Activated T-helper 1 cell treated with anti-CD3 and anti-CD28 coated beads, Interleukin-12 subunit alpha, Interleukin-12 subunit beta, Interleukin-2, Interleukin-4 antibody, amounts not matched to agents 30 ng/mL and 10 ng/mL and 1 ng/mL, durations not matched to agents 14 hours and 24 hours and 36 hours (primary cell): ENCODE results near the gene GRIK1. TPM values are rescaled to one million over a fixed set of nuclear protein-coding genes. Genes with fewer than 3 reads are reported as not detected.

ENCODE experiments used
- DNase-seq: peaks from one replicate; pipeline ENCODE4 v3.0.0; 2021; ENCODE audit warnings: low spot score
- H3K27ac Mint-ChIP-seq: one replicate; pipeline ENCODE4 v1.8.0; 2021; ENCODE audit warnings: mild to moderate bottlenecking, mixed read lengths
- H3K27me3 Mint-ChIP-seq: one replicate; pipeline ENCODE4 v1.8.0; 2022; ENCODE audit warnings: mild to moderate bottlenecking, moderate library complexity, mixed read lengths; ENCODE audit not compliant: insufficient read depth
- H3K36me3 Mint-ChIP-seq: one replicate; pipeline ENCODE4 v1.8.0; 2021; ENCODE audit warnings: low read depth, mixed read lengths
- H3K4me1 Mint-ChIP-seq: one replicate; pipeline ENCODE4 v1.8.0; 2021; ENCODE audit warnings: low read depth, mixed read lengths
- H3K4me3 Mint-ChIP-seq: one replicate; pipeline ENCODE4 v1.8.0; 2021; ENCODE audit warnings: mild to moderate bottlenecking, moderate library complexity, mixed read lengths
- H3K9me3 Mint-ChIP-seq: one replicate; pipeline ENCODE4 v1.8.0; 2021; ENCODE audit warnings: mixed read lengths
- intact Hi-C: fragments of 100-400 bp; cut with micrococcal nuclease; formaldehyde crosslinking; loops from one replicate; pipeline ENCODE4 v1.15.1; 2024
- total RNA-seq: library from RNA; stranded (reverse); gene quantifications from 2 replicates; pipeline ENCODE4 v1.2.3, GENCODE V29; 2022

The GRIK1 gene
- total RNA-seq, 1 donor from 2014 or later: not detected

- intact Hi-C loops: no loop called here
- no peak for DNase-seq
- Mint-ChIP-seq H3K9me3 (peaks cover 11% of the 10 kb centered on the region), H3K36me3 (no peaks in the 10 kb centered on the region), H3K4me1 (no peaks in the 10 kb centered on the region), H3K27me3 (peaks cover 2% of the 10 kb centered on the region), H3K27ac (no peak overlapping the region), H3K4me3 (no peak overlapping the region)
Measured at GRCh38 chr21:29715089-29715488, 224.7 kb downstream of the GRIK1 start.

DNA sequence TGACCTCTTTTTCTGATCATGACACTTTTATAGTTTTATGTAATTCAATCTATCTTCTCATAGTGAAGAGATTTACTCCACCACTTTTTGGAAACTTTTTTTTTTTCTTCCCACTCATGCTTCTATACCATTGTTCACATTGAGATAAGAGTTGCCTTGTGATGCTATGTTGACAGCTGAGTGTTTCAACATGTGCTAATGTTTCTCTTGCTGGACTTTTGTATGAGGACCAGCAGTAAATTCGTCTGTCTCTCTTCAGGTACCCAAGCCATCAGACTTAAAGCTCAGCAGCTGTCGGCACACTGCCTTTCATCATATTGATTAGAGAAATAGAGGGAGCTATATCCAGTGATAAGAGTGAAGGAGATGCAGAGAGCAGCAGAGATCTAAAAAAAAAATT lies 227.0 kb downstream of the GRIK1 start:
- intact Hi-C loops: no loop called here
- H3K27ac Mint-ChIP-seq: no peak overlapping the region

GRCh38 chr21:29711236-29711635 lies 228.6 kb downstream of the GRIK1 start:
- H3K4me1 Mint-ChIP-seq: no peaks in the 10 kb centered on the region
- peaks cover 3% of the 10 kb centered on the region for H3K9me3 Mint-ChIP-seq
- no peak for DNase-seq
- no peaks in the 10 kb centered on the region for H3K36me3 Mint-ChIP-seq
- H3K27ac Mint-ChIP-seq: no peak overlapping the region
- H3K4me3 Mint-ChIP-seq: no peak overlapping the region
- intact Hi-C loops: no loop called here
- H3K27me3 Mint-ChIP-seq: peaks cover 2% of the 10 kb centered on the region

More for the DNA sequence above, 227.0 kb downstream of the GRIK1 start:
- Mint-ChIP-seq H3K4me1 (no peaks in the 10 kb centered on the region), H3K4me3 (no peak overlapping the region), H3K9me3 (peaks cover 7% of the 10 kb centered on the region), H3K36me3 (no peaks in the 10 kb centered on the region), H3K27me3 (peaks cover 2% of the 10 kb centered on the region)
- no peak for DNase-seq

GRCh38 chr21:29710498-29710897 lies 229.3 kb downstream of the GRIK1 start:
- H3K27me3 Mint-ChIP-seq: no peaks in the 10 kb centered on the region
- no peaks in the 10 kb centered on the region for H3K36me3 Mint-ChIP-seq
- H3K9me3 Mint-ChIP-seq: no peaks in the 10 kb centered on the region
- intact Hi-C loops: no loop called here
- no peak overlapping the region for H3K4me3 Mint-ChIP-seq
- H3K27ac Mint-ChIP-seq: no peak overlapping the region
- no peaks in the 10 kb centered on the region for H3K4me1 Mint-ChIP-seq
- no peak for DNase-seq

GRCh38 chr21:29708401-29708800 lies 231.4 kb downstream of the GRIK1 start:
- Mint-ChIP-seq H3K4me1 (no peaks in the 10 kb centered on the region), H3K4me3 (no peak overlapping the region), H3K9me3 (no peaks in the 10 kb centered on the region), H3K27ac (no peak overlapping the region), H3K27me3 (no peaks in the 10 kb centered on the region), H3K36me3 (no peaks in the 10 kb centered on the region)
- intact Hi-C loops: no loop called here
- DNase-seq: no peak

DNA sequence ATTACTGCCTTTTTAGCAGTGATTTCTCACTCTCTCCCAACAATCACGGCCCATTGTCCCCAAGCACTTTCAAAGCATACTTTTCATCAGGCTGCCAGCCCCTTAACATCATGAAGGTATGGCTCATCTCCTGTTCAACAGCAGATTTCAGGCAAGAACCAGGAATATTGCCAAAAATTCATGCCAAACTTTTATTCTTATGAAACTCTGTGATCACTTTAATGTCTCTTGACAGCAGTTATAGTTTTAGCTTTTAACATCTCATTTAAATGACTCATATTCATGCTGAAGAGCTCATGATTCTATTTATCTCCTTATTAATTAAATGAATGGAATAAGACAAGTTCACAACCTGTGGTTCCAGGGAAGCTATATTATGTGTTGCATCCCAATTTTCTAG lies 235.1 kb downstream of the GRIK1 start:
- intact Hi-C loops: no loop called here
- H3K36me3 Mint-ChIP-seq: no peaks in the 10 kb centered on the region
- H3K4me3 Mint-ChIP-seq: no peak overlapping the region
- H3K27me3 Mint-ChIP-seq: no peaks in the 10 kb centered on the region
- H3K9me3 Mint-ChIP-seq: no peaks in the 10 kb centered on the region
- no peak overlapping the region for H3K27ac Mint-ChIP-seq
- H3K4me1 Mint-ChIP-seq: no peaks in the 10 kb centered on the region
- DNase-seq: no peak

GRCh38 chr21:29701676-29702075 lies 238.1 kb downstream of the GRIK1 start:
- Mint-ChIP-seq H3K27me3 (no peaks in the 10 kb centered on the region), H3K36me3 (no peaks in the 10 kb centered on the region), H3K9me3 (no peaks in the 10 kb centered on the region), H3K27ac (no peak overlapping the region), H3K4me3 (no peak overlapping the region), H3K4me1 (no peaks in the 10 kb centered on the region)
- DNase-seq: no peak
- intact Hi-C loops: no loop called here

GRCh38 chr21:29697555-29698193 lies 242.1 kb downstream of the GRIK1 start:
- Mint-ChIP-seq H3K4me1 (no peaks in the 10 kb centered on the region), H3K27me3 (no peaks in the 10 kb centered on the region), H3K4me3 (no peak overlapping the region), H3K36me3 (no peaks in the 10 kb centered on the region), H3K27ac (no peak overlapping the region), H3K9me3 (no peaks in the 10 kb centered on the region)
- intact Hi-C loops: no loop called here
- DNase-seq: no peak

DNA sequence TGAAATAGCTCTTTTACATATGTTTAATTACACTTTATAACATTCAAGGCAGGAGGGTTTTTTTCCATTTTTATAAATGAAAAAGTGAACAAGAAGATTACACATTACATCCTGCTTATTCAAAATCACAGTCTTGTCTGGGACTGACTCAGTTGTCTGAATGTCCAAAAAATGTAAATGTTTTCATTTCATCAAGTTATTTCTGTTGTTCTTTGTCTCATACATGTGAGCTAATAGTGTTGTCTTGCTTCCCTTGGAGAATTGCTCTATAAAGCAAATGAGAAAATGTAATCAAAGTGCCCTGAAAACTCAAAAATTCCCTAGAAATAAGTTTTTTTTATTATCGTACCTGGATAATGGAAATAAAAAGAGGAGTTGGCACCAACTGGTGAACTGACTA lies 242.9 kb downstream of the GRIK1 start:
- DNase-seq: no peak
- H3K4me1 Mint-ChIP-seq: no peaks in the 10 kb centered on the region
- no peaks in the 10 kb centered on the region for H3K27me3 Mint-ChIP-seq
- no peak overlapping the region for H3K4me3 Mint-ChIP-seq
- intact Hi-C loops: no loop called here
- no peaks in the 10 kb centered on the region for H3K9me3 Mint-ChIP-seq
- no peak overlapping the region for H3K27ac Mint-ChIP-seq
- H3K36me3 Mint-ChIP-seq: no peaks in the 10 kb centered on the region

DNA sequence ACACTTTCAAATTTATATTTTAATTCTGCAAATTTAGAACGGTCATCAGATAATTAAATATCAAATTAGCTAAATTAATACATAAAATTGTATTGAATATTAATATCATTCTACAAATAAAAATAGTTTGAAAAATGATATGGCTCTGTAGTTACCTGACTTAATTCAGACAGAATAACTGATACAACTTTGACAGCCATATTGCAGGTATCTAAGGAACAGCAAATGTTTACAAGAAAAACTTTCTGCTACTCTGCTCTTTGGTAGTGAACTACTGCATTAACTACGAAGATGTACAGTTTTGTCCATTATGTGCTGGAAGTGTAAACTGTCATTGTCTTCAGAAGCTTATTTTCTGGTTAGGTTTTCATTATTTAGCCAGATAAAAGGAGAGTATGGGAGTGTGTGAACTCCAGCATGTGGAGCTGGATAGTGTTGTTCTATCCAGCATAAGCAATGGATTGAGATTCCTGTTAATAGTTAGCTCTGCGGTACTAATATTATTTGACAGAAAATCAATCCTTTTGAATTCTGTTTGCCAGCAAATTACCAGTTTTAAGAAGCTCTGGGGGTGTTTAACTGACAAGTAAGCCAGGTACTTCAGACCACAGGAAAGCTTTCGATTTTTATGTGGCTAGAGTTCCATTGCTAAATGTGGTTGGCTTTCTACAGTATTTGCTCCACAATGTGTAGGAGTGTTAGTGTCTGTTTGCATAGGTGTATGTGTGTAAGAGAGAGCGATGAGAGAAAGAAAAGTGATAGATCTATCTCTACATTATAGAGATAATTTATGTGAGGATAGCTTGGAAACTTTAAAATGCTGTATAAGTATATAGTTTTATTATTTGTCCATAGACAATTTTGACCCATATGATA lies 247.9 kb downstream of the GRIK1 start:
- no peaks in the 10 kb centered on the region for H3K27me3 Mint-ChIP-seq
- DNase-seq: no peak
- no peaks in the 10 kb centered on the region for H3K4me1 Mint-ChIP-seq
- no peak overlapping the region for H3K27ac Mint-ChIP-seq
- H3K36me3 Mint-ChIP-seq: no peaks in the 10 kb centered on the region
- no peaks in the 10 kb centered on the region for H3K9me3 Mint-ChIP-seq
- no peak overlapping the region for H3K4me3 Mint-ChIP-seq
- intact Hi-C loops: no loop called here

DNA sequence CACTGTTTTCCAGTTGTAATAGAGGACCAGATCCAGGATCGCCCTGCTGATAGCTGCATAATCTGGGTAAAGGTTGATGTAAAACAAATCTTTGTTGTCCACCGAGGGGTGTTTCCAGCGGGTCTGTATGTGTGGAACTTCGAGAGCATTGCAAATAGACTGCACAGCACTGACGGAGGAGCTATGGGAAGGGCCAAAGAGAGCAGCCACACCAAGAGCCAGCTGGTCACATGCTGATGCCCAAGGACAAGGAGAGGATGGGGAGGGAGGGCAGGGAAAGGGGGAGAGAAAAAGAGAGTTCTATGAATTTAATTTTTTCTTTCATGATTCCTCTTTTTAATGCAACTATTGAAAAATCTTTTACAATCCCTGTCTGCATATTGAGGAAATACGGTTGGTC lies 250.0 kb downstream of the GRIK1 start:
- Mint-ChIP-seq H3K36me3 (no peaks in the 10 kb centered on the region), H3K27me3 (no peaks in the 10 kb centered on the region), H3K9me3 (no peaks in the 10 kb centered on the region), H3K4me1 (no peaks in the 10 kb centered on the region), H3K4me3 (no peak overlapping the region), H3K27ac (no peak overlapping the region)
- intact Hi-C loops: no loop called here
- no peak for DNase-seq

DNA sequence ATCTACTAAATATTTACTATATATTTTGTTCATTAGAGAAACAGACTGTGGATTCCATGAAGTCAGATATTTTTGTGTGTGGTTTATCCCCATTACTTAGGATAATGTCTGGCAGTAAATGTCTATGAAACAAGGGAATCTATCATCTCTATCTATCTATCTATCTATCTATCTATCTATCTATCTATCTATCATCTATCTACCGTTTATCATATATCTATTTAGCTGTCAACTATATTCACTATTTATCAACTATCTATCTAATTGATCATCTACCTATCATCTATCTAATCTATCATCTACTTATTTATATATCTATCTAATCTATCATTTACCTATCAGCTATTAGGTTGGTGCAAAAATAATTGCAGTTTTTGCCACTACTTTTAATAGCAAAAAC lies 255.7 kb downstream of the GRIK1 start:
- Mint-ChIP-seq H3K27ac (no peak overlapping the region), H3K9me3 (no peaks in the 10 kb centered on the region), H3K4me3 (no peak overlapping the region), H3K27me3 (no peaks in the 10 kb centered on the region), H3K4me1 (no peaks in the 10 kb centered on the region), H3K36me3 (no peaks in the 10 kb centered on the region)
- intact Hi-C loops: no loop called here
- DNase-seq: no peak

- H3K36me3 Mint-ChIP-seq: no peaks in the 10 kb centered on the region
- H3K4me1 Mint-ChIP-seq: no peaks in the 10 kb centered on the region
- no peak overlapping the region for H3K4me3 Mint-ChIP-seq
- no peak overlapping the region for H3K27ac Mint-ChIP-seq
- intact Hi-C loops: no loop called here
- DNase-seq: no peak
- H3K27me3 Mint-ChIP-seq: peaks cover 2% of the 10 kb centered on the region
- no peaks in the 10 kb centered on the region for H3K9me3 Mint-ChIP-seq
Measured at GRCh38 chr21:29682800-29683199, 257.0 kb downstream of the GRIK1 start.
